Choroid plexus epithelial cell (primary cell): ENCODE results near the gene BRINP1.
A peak's percentile ranks its signal among the peaks of the same experiment; 100 is the strongest.

ENCODE experiments used
- DNase-seq: peaks from one replicate; pipeline ENCODE4 v3.0.0-alpha.2; 2010; ENCODE audit warnings: low read depth
- H3K4me3 ChIP-seq: 2 replicates; pipeline ENCODE4 v1.5.1; 2011; ENCODE audit warnings: low read depth, mild to moderate bottlenecking, control low read depth, low read length, moderate library complexity
- TF ChIP-seq, protein P1 (sequence below): conservative IDR thresholded peaks from 2 replicates; pipeline ENCODE4 v1.5.1; 2011; ENCODE audit warnings: low read depth, mild to moderate bottlenecking, control low read depth, inconsistent platforms, low read length, moderate library complexity

The BRINP1 gene

DNA sequence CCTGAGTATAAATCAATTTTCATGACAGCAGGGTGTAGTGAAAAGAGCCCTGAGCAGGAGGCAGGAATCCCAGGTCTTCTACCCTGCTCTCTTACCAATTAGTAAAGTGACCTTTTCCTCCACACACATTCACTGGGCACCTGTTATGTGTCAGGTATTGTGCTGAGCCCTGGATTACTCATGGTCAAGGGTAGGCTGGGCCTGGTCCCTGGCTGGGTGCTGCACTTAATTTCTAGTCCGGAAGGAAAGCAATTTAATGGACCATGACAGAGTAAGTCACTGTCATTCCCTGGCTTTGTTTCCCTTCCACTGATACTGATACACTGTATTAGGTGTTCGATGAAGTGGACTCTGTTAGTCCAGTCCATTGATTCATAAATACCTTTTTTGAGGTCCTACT lies 29.1 kb upstream of the BRINP1 start:
- TF ChIP-seq, protein P1, sequence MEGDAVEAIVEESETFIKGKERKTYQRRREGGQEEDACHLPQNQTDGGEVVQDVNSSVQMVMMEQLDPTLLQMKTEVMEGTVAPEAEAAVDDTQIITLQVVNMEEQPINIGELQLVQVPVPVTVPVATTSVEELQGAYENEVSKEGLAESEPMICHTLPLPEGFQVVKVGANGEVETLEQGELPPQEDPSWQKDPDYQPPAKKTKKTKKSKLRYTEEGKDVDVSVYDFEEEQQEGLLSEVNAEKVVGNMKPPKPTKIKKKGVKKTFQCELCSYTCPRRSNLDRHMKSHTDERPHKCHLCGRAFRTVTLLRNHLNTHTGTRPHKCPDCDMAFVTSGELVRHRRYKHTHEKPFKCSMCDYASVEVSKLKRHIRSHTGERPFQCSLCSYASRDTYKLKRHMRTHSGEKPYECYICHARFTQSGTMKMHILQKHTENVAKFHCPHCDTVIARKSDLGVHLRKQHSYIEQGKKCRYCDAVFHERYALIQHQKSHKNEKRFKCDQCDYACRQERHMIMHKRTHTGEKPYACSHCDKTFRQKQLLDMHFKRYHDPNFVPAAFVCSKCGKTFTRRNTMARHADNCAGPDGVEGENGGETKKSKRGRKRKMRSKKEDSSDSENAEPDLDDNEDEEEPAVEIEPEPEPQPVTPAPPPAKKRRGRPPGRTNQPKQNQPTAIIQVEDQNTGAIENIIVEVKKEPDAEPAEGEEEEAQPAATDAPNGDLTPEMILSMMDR: no peak
- H3K4me3 ChIP-seq: no peak overlapping the region
- no peak for DNase-seq

DNA sequence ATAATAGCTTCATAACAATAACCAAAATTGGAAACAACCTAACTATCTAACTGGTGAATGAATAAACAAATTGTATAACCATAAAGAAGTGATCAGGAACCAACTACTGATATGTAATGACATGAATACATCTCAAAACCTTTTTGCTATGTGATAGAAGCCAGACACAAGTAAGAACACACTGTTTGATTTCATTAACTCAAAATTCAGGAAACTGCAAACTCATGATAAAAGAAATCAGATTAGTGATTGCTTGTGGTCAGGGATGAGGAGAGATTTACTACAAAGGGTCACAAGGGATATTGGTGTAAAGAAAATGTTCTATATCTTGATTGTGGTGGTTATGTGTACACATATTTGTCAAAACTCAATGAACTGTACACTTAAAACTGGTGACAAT lies 22.6 kb upstream of the BRINP1 start:
- no peak for DNase-seq
- no peak overlapping the region for H3K4me3 ChIP-seq
- TF ChIP-seq, protein P1: no peak

DNA sequence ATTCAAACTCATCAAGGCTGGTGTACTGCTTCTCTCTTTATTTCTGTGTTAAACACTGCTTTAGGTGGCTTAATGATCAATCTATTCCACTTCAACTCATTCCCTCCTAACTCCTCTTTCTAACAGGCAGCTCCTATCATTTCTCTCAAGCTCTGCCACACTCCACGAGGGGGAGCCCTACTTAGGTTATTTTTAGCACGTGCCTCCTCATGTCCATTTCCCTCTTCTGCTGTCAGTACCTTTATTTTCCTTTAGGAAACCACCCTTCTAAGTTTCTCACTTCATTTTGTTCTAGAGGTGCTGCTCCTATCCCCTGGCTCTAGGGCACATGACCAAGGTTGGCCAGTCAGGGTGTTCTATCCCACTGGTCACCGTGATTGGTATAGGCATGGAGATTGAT lies 6.7 kb upstream of the BRINP1 start:
- DNase-seq: peak; percentile 25
- TF ChIP-seq, protein P1: peak; percentile 25
- H3K4me3 ChIP-seq: no peak overlapping the region

DNA sequence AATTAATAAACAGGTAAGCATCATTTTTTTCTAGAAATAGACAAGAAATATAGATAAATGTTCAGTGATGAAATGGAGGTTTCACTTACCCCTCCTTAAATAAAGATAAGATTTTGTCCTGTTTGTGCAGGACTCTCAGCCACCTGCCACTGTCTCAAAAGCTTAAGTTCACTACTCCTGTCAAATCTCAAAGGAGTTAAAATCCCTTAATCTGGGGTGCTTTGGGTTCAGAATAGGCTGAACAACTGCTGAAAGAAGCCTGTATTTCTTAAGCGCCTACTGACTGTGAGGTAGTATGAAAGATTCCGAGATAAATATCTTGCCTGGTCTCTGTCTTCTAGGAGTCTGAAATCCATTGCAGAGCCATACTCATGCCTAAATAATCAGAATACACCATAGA lies 3.7 kb upstream of the BRINP1 start:
- TF ChIP-seq, protein P1: no peak

DNA sequence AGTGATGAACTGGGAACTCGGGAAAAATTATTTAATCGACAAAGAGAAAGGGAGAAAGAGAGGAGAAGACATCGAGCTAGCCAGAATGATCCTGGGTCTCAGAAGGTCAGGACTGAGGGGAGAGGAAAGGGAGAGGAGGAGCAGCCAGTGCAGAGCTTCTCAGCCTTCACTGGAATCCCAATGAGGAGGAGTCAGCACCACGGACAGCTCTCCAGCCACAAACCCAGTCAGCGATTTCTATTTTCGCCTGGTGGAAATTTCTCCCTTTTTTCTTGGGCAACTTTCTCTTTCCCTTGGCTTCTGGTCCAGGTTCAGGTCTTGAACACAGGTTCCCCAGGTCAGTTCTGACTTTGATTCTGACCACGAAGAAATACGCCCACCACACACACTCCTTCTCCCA lies 1.6 kb upstream of the BRINP1 start:
- TF ChIP-seq, protein P1: no peak
- peak; percentile 41 for DNase-seq

More for the DNA sequence above, 3.7 kb upstream of the BRINP1 start:
- no peak overlapping the region for H3K4me3 ChIP-seq
- no peak for DNase-seq

DNA sequence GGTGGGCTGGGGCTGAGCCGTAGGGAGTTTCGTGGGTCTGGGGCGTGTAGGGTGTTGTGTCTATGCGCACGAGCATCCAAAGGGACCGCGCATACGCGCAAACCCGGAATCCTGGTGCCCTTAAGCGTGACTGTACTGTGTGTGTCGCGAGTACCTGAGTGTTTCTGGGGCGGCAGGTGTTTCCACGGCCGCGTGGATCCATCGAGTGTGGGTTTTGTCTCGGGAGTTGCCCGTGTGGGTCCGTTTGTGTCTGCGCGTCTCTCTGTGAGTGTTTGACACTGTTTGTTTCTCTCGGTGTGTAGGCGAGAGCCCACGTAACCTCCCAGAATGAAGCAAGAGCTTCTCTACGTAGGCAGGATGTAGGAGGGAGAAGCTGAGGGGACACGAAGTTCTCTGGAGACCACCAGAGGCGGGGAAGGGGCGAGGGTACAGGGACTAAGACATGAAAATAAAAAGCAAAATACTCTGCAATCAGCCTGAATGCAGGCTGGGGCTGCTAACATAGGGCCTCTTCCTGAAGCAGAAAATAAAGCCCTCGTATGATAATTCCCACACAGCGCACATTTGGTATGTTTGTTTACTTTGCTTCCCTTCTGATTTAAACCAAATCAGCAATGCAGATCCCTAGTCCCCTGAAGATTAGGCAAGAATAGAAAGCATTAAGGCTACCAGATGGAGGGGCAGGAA lies 588 bp upstream of the BRINP1 start:
- TF ChIP-seq, protein P1: no peak
- H3K4me3 ChIP-seq: peak overlapping the region; percentile 47
- DNase-seq: no peak

More for the DNA sequence above, 1.6 kb upstream of the BRINP1 start:
- no peak overlapping the region for H3K4me3 ChIP-seq

DNA sequence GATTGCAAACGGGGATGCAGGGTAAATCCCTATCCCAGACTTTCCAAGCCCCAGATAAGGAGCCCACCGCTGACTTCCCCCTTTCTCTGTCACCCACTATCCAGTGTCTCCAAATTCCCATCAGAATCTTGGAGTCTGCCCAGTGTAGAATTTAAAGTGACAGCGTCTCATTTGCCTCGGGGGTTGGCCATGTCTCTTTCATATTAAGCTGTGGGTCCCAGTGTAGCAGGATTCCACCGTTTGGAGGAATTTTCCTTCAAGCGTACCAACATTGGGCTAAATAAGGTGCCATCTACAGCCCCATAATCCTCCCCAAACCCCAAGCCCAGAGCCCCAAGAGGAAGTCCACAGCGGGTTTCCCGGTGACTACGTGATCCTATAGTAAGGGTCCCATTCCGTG lies 1.1 kb downstream of the BRINP1 start:
- no peak overlapping the region for H3K4me3 ChIP-seq
- DNase-seq: no peak
- TF ChIP-seq, protein P1: no peak
